Stimulated activated naive B cell treated with anti-CD40 and anti-IgM and Interleukin-4, amounts not matched to agents 10 μg/mL and 1 μg/mL and 100 μg/mL, for 72 hours (primary cell): Measurements from ENCODE around the gene GMDS.

ENCODE experiments used
- ATAC-seq, 2 donors: fragments of 150-1000 bp; cut with Tn5 transposase; replicated peaks; 2 replicates each; pipeline ENCODE4 v1.10.0; 2021; ENCODE audit warnings: moderate library complexity in 1 of 2
- DNase-seq: peaks from one replicate; pipeline ENCODE4 v3.0.0; 2021
- H3K27ac Mint-ChIP-seq: one replicate; pipeline ENCODE4 v1.8.0; 2022; ENCODE audit warnings: mild to moderate bottlenecking, mixed read lengths
- H3K27me3 Mint-ChIP-seq, 2 donors: one replicate each; pipeline ENCODE4 v1.8.0; 2022; ENCODE audit warnings: mixed read lengths in 2 of 2
- H3K36me3 Mint-ChIP-seq, 2 donors: one replicate each; pipeline ENCODE4 v1.8.0; 2022; ENCODE audit warnings: mixed read lengths in 2 of 2, mild to moderate bottlenecking in 1 of 2
- H3K4me1 Mint-ChIP-seq, 2 donors: one replicate each; pipeline ENCODE4 v1.8.0; 2022; ENCODE audit warnings: mixed read lengths in 2 of 2, mild to moderate bottlenecking in 1 of 2
- H3K4me3 Mint-ChIP-seq, 2 donors: one replicate each; pipeline ENCODE4 v1.8.0; 2022; ENCODE audit warnings: mild to moderate bottlenecking in 2 of 2, mixed read lengths in 2 of 2, moderate library complexity in 1 of 2
- H3K9me3 Mint-ChIP-seq, 2 donors: one replicate each; pipeline ENCODE4 v1.8.0; 2022; ENCODE audit warnings: mixed read lengths in 2 of 2, mild to moderate bottlenecking in 1 of 2

Gene GMDS

DNA sequence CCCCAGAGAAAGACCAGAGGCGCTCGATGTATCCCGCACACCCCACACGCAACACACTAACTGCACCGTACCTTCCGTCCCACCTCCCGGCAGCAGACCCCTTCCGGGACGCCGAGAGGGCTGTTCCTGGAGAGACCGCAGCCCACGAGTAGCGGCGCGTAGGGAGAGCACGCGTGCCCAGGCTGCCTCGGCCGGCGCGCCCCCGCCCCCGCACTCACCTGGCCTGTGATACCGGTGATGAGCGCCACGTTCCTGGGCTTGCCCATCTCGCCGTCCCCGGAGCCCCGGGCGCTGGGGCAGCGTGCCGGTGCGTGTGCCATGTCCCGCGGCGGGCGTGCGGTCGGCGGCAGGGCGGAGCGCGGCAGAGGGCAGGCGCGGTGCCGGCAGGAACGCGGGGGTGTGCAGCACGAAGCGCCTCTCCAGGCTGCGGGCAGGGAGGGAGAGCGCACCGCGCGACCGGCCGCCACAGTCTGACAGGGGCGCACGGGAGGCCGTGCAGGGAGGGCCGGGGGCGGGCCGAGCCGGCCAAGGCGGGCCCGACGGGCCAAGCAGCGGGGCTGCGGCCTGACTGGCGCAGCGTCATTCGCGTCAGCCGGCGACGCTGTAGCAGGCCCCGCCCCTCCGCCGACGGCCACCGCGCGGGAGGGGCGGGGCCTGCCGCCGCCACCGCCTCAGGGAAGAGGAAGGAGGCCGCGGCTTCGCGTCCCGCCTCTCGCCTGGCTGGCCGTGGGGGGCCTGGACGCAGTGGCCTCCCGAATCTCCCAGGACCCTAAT, at the start of gene GMDS:
TSS of gene GMDS (minus strand) at position 503 of the 774 bp plus-strand sequence.
- H3K9me3 Mint-ChIP-seq, result no peaks in the 10 kb centered on the region
- H3K4me3 Mint-ChIP-seq, result peak within 1 kb of the TSS; percentile 92 to 94
- H3K27ac Mint-ChIP-seq, result peak within 1 kb of the TSS; percentile 97
- H3K4me1 Mint-ChIP-seq, result peaks cover 29 to 65% of the 10 kb centered on the region in 2 donors
- ATAC-seq (peak; percentile 97), DNase-seq (peak; percentile 76)
- peaks cover 2 to 13% of the 10 kb centered on the region in 2 donors for H3K36me3 Mint-ChIP-seq
- no peaks in the 10 kb centered on the region for H3K27me3 Mint-ChIP-seq

DNA sequence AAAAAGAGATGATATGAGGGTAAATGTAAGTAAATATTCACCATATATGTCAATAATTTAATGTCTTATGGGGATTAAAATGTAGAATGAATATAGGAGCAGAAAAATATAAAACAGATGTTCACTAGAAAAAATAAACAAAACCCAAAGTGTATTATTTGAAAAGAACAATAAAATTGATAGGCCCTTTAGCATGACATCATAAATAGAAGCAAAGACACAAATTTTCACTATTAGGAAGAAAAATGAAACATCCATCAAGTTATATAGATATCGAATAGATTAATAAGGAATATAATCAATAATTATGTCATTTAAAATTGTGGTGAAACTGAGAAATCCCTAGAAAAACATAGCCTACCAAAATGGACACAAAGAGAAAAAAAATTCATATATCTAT, 40.1 kb upstream of the GMDS start:
- Mint-ChIP-seq H3K4me1 (no peaks in the 10 kb centered on the region), H3K9me3 (peaks cover 29 to 38% of the 10 kb centered on the region in 2 donors), H3K27me3 (no peaks in the 10 kb centered on the region), H3K4me3 (no peak overlapping the region), H3K36me3 (peaks cover 39 to 61% of the 10 kb centered on the region in 2 donors), H3K27ac (no peak overlapping the region)
- ATAC-seq (no peak), DNase-seq (no peak)

DNA sequence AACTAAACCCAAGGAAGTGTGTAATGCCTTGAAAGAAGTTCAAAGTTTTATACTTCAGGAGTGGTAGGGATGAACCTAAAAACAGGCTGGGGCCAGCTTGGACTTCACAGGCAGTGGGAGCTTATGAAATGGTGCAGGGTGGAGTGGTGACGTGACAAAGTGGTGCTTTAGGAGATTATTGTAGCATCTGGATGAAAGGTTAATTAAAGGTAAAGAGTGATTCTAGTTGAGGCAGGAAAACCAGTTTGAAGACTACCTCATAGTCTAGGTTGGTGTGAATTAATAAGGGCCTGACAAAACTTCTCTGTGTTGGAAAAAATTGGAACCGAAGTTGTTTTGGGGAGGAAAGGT, 30.5 kb upstream of the GMDS start:
- no peaks in the 10 kb centered on the region for H3K27me3 Mint-ChIP-seq
- ATAC-seq, result no peak

GRCh38 chr6:2274981-2275891, 29.8 kb upstream of the GMDS start:
- H3K4me3 Mint-ChIP-seq, result no peak overlapping the region
- no peak for ATAC-seq
- H3K36me3 Mint-ChIP-seq, result peaks cover 53 to 72% of the 10 kb centered on the region in 2 donors
- no peaks in the 10 kb centered on the region for H3K27me3 Mint-ChIP-seq
- DNase-seq, result no peak
- peak overlapping the region; percentile 60 for H3K27ac Mint-ChIP-seq
- peaks cover 6 to 17% of the 10 kb centered on the region in 2 donors for H3K9me3 Mint-ChIP-seq
- peaks cover 0 to 3% of the 10 kb centered on the region in 2 donors for H3K4me1 Mint-ChIP-seq

More for the DNA sequence above, 30.5 kb upstream of the GMDS start:
- Mint-ChIP-seq H3K4me1 (peaks cover 0 to 3% of the 10 kb centered on the region in 2 donors), H3K9me3 (peaks cover 12 to 22% of the 10 kb centered on the region in 2 donors), H3K4me3 (no peak overlapping the region), H3K36me3 (peaks cover 52 to 73% of the 10 kb centered on the region in 2 donors), H3K27ac (no peak overlapping the region)
- DNase-seq, result no peak

- peaks cover 0 to 8% of the 10 kb centered on the region in 2 donors for H3K9me3 Mint-ChIP-seq
- DNase-seq, result no peak
- no peaks in the 10 kb centered on the region for H3K4me1 Mint-ChIP-seq
- no peak for ATAC-seq
- no peak overlapping the region for H3K4me3 Mint-ChIP-seq
- H3K27me3 Mint-ChIP-seq, result no peaks in the 10 kb centered on the region
- peaks cover 46 to 59% of the 10 kb centered on the region in 2 donors for H3K36me3 Mint-ChIP-seq
- H3K27ac Mint-ChIP-seq, result no peak overlapping the region
These were observed 27.3 kb upstream of the GMDS start for GRCh38 chr6:2272696-2273095.

DNA sequence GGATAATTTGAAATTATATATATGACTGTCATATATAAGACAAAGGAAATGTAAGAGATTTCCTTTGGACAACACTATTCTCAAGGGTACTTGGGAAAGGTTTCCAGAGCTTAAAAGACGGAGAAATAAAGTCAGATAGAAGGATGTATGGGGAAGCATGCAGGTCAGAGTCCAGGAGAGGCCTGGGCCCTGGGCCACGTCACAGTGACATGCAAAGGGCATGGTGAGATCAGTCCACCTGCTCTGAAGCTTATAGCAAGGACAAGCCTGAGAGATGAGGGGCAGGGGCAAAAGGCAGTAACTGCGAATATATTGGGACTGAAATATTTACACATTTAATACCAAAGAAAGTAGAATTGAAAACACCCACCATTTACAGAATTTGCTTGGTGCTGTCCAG, 24.6 kb upstream of the GMDS start:
- H3K27ac Mint-ChIP-seq, result no peak overlapping the region
- peaks cover 51 to 63% of the 10 kb centered on the region in 2 donors for H3K36me3 Mint-ChIP-seq
- H3K9me3 Mint-ChIP-seq, result peaks cover 0 to 8% of the 10 kb centered on the region in 2 donors
- no peaks in the 10 kb centered on the region for H3K27me3 Mint-ChIP-seq
- DNase-seq (no peak), ATAC-seq (no peak)
- no peak overlapping the region for H3K4me3 Mint-ChIP-seq
- no peaks in the 10 kb centered on the region for H3K4me1 Mint-ChIP-seq

DNA sequence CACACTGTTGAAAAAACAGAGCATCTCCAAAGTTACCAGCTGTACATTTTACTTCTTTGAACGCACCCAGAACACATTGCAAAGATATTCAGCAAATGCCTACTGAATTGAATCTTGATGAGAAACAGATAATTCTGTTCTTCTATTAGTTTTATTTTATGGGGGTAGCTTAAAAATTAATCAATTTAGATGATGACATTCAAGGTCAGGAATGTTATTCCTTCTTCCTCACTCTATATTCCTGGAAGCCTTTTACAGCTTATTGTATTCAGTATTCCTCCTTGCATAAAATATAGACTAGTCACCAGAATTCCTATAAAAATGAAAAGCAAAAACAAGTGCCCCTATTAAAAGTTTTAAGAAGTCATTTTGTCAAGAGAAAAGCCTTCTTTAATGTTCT, 21.4 kb upstream of the GMDS start:
- Mint-ChIP-seq H3K4me1 (peaks cover 0 to 6% of the 10 kb centered on the region in 2 donors), H3K4me3 (no peak overlapping the region), H3K27ac (no peak overlapping the region), H3K9me3 (no peaks in the 10 kb centered on the region), H3K36me3 (peaks cover 35 to 49% of the 10 kb centered on the region in 2 donors), H3K27me3 (no peaks in the 10 kb centered on the region)
- ATAC-seq, result no peak
- no peak for DNase-seq

GRCh38 chr6:2266031-2266795, 20.8 kb upstream of the GMDS start:
- peaks cover 0 to 6% of the 10 kb centered on the region in 2 donors for H3K4me1 Mint-ChIP-seq
- peaks cover 35 to 48% of the 10 kb centered on the region in 2 donors for H3K36me3 Mint-ChIP-seq
- DNase-seq (no peak), ATAC-seq (no peak)
- no peak overlapping the region for H3K4me3 Mint-ChIP-seq
- no peaks in the 10 kb centered on the region for H3K9me3 Mint-ChIP-seq
- no peaks in the 10 kb centered on the region for H3K27me3 Mint-ChIP-seq
- no peak overlapping the region for H3K27ac Mint-ChIP-seq

GRCh38 chr6:2264932-2265331, 19.5 kb upstream of the GMDS start:
- H3K4me3 Mint-ChIP-seq, result no peak overlapping the region
- no peak for ATAC-seq
- peaks cover 22 to 41% of the 10 kb centered on the region in 2 donors for H3K36me3 Mint-ChIP-seq
- H3K27ac Mint-ChIP-seq, result no peak overlapping the region
- no peak for DNase-seq
- no peaks in the 10 kb centered on the region for H3K9me3 Mint-ChIP-seq
- no peaks in the 10 kb centered on the region for H3K27me3 Mint-ChIP-seq
- peaks cover 0 to 6% of the 10 kb centered on the region in 2 donors for H3K4me1 Mint-ChIP-seq

DNA sequence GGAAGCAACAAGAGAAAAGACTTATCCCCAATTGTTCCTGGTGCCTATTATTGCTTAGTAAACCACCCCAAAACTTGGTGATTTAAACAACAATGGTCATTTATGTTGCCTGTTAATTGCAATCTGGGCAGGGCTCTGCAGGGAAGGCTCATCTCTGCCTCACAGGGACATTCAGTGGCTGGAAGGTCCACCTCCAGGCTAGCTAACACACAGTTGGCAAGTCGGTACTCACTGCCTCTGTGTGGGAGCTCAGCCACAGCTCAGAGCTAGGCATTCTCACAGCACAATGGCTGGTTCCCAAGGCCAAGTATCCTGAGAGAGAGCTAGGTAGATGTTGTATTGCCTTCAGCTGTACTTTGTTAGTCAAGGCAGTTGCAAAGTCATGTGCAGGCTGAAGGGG, 18.5 kb upstream of the GMDS start:
- H3K36me3 Mint-ChIP-seq, result peaks cover 22 to 41% of the 10 kb centered on the region in 2 donors

DNA sequence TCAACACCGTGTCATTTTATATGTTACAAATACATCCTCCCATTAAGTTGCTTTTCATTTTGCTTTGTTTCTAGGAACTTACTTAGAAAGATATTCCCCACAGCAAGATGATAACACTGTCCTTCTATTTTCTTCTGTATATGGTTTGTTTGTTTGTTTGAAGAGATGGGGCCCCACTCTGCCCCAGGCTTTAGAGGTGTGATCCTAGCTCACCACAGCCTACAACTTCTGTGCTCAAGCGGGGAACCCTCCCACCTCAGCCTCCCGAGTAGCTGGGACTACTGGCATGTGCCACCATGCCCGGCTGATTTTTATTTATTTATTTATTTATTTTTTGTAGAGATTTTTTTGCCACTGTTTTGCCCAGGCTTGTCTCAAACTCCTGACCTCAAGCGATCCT, 14.2 kb upstream of the GMDS start:
- no peaks in the 10 kb centered on the region for H3K27me3 Mint-ChIP-seq
- no peak overlapping the region for H3K27ac Mint-ChIP-seq
- H3K4me1 Mint-ChIP-seq, result peaks cover 5 to 6% of the 10 kb centered on the region in 2 donors
- peaks cover 31 to 45% of the 10 kb centered on the region in 2 donors for H3K36me3 Mint-ChIP-seq
- DNase-seq, result no peak
- H3K9me3 Mint-ChIP-seq, result peaks cover 0 to 3% of the 10 kb centered on the region in 2 donors
- no peak overlapping the region for H3K4me3 Mint-ChIP-seq
- no peak for ATAC-seq

More for the DNA sequence above, 18.5 kb upstream of the GMDS start:
- no peaks in the 10 kb centered on the region for H3K27me3 Mint-ChIP-seq
- no peak for DNase-seq
- peaks cover 1 to 6% of the 10 kb centered on the region in 2 donors for H3K4me1 Mint-ChIP-seq
- no peak overlapping the region for H3K27ac Mint-ChIP-seq
- H3K4me3 Mint-ChIP-seq, result no peak overlapping the region
- ATAC-seq, result no peak
- no peaks in the 10 kb centered on the region for H3K9me3 Mint-ChIP-seq

DNA sequence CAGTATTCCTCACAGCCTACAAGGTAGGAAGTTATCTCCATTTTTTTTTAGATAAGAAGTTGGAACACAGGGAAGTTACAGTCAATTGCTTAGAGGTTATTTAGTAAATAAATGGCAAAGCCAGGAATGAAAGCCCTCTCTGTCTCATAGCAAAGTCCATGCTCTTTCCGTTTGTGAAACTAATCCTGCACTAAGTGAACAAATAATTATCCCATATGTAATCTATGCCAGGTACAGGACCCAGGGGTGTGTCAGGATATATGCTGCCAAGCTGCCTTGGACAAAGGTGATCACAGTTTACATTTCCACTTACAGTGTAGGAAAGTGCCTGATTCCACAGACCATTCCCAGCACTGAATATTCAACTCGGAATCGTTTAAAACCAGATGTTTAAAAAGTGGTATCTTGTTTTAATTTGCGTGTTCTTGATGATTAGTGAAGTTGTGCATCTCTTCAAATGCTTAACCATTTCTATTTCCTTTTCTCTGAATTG, 13.6 kb upstream of the GMDS start:
- H3K36me3 Mint-ChIP-seq, result peaks cover 34 to 46% of the 10 kb centered on the region in 2 donors
- no peak for DNase-seq
- H3K27me3 Mint-ChIP-seq, result no peaks in the 10 kb centered on the region

DNA sequence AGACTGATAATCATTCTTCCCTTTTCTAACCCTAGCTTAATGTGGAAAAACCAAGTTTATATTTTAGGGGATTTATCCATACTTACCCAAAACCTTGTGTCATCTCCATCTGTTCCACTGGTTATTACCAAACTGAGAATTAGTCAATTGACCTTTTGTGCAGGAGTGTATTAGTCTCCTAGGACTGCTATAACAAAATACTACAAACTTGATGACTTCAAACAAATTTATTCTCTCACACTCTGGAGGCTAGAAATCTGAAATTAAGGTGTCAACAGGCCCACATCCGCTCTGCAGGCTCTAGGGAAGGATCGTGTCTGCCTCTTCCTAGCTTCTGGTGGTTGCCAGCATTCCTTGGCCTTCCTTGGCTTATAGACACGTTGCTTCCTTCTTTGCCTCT, 12.7 kb upstream of the GMDS start:
- Mint-ChIP-seq H3K9me3 (peaks cover 0 to 3% of the 10 kb centered on the region in 2 donors), H3K4me3 (no peak overlapping the region), H3K36me3 (peaks cover 41 to 53% of the 10 kb centered on the region in 2 donors), H3K4me1 (peaks cover 5 to 6% of the 10 kb centered on the region in 2 donors), H3K27me3 (no peaks in the 10 kb centered on the region), H3K27ac (no peak overlapping the region)
- ATAC-seq (no peak), DNase-seq (no peak)

More for the DNA sequence above, 13.6 kb upstream of the GMDS start:
- Mint-ChIP-seq H3K4me3 (no peak overlapping the region), H3K9me3 (peaks cover 0 to 3% of the 10 kb centered on the region in 2 donors), H3K27ac (no peak overlapping the region), H3K4me1 (peaks cover 5 to 6% of the 10 kb centered on the region in 2 donors)
- ATAC-seq, result no peak

GRCh38 chr6:2257363-2257762, 12.0 kb upstream of the GMDS start:
- Mint-ChIP-seq H3K4me3 (no peak overlapping the region), H3K27me3 (no peaks in the 10 kb centered on the region), H3K27ac (no peak overlapping the region), H3K9me3 (peaks cover 0 to 3% of the 10 kb centered on the region in 2 donors), H3K4me1 (peaks cover 2 to 5% of the 10 kb centered on the region in 2 donors), H3K36me3 (peaks cover 43 to 55% of the 10 kb centered on the region in 2 donors)
- DNase-seq (no peak), ATAC-seq (no peak)
